ENCODE measurements around the gene ALDH5A1. TPM values are rescaled to one million over a fixed set of nuclear protein-coding genes. Genes with fewer than 3 reads are reported as not detected.

The ALDH5A1 gene
- polyA plus RNA-seq, 1 donor (not counting 4 experiments of a cell fraction or from before 2014, with no cell fraction given): 0.45 TPM

DNA sequence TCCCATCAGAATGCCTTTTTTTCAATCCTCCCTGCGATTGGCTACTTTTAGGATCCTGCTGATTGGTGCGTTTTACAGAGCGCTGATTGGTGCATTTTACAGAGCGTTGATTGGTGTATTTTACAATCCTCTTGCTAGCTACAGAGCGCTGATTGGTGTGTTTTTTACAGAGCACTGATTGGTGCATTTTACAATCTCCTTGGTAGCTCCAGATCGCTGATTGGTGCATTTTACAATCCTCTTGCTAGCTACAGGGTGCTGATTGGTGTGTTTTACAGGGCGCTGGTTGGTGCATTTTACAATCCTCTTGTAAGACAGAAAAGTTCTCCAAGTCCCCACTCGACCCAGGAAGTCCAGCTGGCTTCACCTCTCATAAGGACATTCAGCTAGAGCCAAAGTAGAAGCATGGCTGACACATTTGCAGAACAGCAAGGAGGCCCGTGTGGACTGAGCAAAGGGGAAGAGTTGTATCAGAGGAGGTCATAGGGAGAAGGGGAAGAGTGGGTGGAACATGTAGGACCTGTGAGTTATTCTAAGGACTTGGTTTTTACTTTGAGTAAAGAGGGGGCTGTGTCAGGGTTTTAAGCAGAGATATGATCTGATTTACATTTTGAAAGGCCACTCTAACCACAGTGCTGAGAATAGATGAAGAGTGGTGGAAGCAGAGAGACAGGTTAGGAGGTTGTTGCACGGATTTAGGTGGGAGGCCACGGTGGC, 2.6 kb downstream of the ALDH5A1 start:
- TF ChIP-seq EZH2 (IDR thresholded peaks at IDR 0.05; ENCODE audit: low read length): no peak
- TF ChIP-seq, protein P1, sequence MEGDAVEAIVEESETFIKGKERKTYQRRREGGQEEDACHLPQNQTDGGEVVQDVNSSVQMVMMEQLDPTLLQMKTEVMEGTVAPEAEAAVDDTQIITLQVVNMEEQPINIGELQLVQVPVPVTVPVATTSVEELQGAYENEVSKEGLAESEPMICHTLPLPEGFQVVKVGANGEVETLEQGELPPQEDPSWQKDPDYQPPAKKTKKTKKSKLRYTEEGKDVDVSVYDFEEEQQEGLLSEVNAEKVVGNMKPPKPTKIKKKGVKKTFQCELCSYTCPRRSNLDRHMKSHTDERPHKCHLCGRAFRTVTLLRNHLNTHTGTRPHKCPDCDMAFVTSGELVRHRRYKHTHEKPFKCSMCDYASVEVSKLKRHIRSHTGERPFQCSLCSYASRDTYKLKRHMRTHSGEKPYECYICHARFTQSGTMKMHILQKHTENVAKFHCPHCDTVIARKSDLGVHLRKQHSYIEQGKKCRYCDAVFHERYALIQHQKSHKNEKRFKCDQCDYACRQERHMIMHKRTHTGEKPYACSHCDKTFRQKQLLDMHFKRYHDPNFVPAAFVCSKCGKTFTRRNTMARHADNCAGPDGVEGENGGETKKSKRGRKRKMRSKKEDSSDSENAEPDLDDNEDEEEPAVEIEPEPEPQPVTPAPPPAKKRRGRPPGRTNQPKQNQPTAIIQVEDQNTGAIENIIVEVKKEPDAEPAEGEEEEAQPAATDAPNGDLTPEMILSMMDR (optimal IDR thresholded peaks at IDR 0.05 in 1 of 3, IDR thresholded peaks at IDR 0.05 in 1 of 3, conservative IDR thresholded peaks at IDR 0.05 in 1 of 3; ENCODE audit: extremely low read depth in 1 of 3, insufficient read depth in 2 of 3, low read length in 3 of 3): no peak
- Histone ChIP-seq H3K79me2 (ENCODE audit: control insufficient read depth, insufficient read depth, low read length) (no peaks in the 10 kb centered on the region), H3K4me3 (ENCODE audit: control insufficient read depth in 2 of 3, extremely low read depth in 1 of 3, insufficient read depth in 2 of 3, low read depth in 1 of 3, low read length in 3 of 3) (no peak overlapping the region), H2AFZ (ENCODE audit: control insufficient read depth, low read length) (no peak overlapping the region), H3K27ac (ENCODE audit: control insufficient read depth, insufficient read depth, low read length) (no peak overlapping the region), H4K20me1 (ENCODE audit: control insufficient read depth, extremely low read depth, insufficient read depth, low read length) (no peaks in the 10 kb centered on the region), H3K9me1 (ENCODE audit: control insufficient read depth, extremely low read depth, insufficient read depth, low read length) (no peaks in the 10 kb centered on the region), H3K9me3 (ENCODE audit: control insufficient read depth, low read depth, low read length) (no peaks in the 10 kb centered on the region), H3K27me3 (ENCODE audit: control insufficient read depth, extremely low read depth, insufficient read depth, low read length) (peaks cover 13% of the 10 kb centered on the region), H3K4me1 (ENCODE audit: control insufficient read depth, extremely low read depth, insufficient read depth, low read length) (no peaks in the 10 kb centered on the region), H3K36me3 (ENCODE audit: control insufficient read depth in 2 of 2, extremely low read depth in 1 of 2, insufficient read depth in 2 of 2, low read length in 2 of 2) (no peaks in the 10 kb centered on the region), H3K4me2 (ENCODE audit: control insufficient read depth, extremely low read depth, insufficient read depth, low read depth, low read length) (no peak overlapping the region), H3K9ac (ENCODE audit: control insufficient read depth, extremely low read depth, insufficient read depth, low read length) (no peak overlapping the region)
- dilution Hi-C loops (cut with MboI; ENCODE audit: extremely low pct_ligation_motif_present, low sequenced_read_pairs): no loop called here
- FAIRE-seq (no peak), DNase-seq (ENCODE audit: low read depth, low spot score) (no peak)

DNA sequence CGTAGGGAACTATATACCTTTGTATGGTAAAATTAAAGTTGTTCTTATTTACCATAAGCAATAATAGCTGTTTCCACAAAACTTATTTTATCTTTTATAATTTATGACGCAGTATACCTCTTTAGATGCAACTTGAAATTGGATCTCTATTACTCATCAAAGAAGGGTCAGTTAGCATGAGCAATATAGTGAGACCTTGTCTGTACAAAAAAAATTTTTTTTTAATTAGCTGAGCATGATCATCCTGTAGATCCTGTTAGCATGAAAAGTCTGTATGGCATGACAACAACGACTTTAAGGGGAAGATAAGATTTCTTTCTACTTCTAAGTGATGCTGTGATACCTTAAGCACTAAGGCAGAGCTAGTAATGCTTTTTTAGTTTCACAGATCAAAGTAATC, 5.9 kb downstream of the ALDH5A1 start:
- Histone ChIP-seq H3K9ac (ENCODE audit: control insufficient read depth, extremely low read depth, insufficient read depth, low read length) (no peak overlapping the region), H3K79me2 (ENCODE audit: control insufficient read depth, insufficient read depth, low read length) (no peaks in the 10 kb centered on the region), H3K27me3 (ENCODE audit: control insufficient read depth, extremely low read depth, insufficient read depth, low read length) (peaks cover 1% of the 10 kb centered on the region), H2AFZ (ENCODE audit: control insufficient read depth, low read length) (no peak overlapping the region), H3K4me3 (ENCODE audit: control insufficient read depth in 2 of 3, extremely low read depth in 1 of 3, insufficient read depth in 2 of 3, low read depth in 1 of 3, low read length in 3 of 3) (no peak overlapping the region), H4K20me1 (ENCODE audit: control insufficient read depth, extremely low read depth, insufficient read depth, low read length) (no peaks in the 10 kb centered on the region), H3K4me1 (ENCODE audit: control insufficient read depth, extremely low read depth, insufficient read depth, low read length) (no peaks in the 10 kb centered on the region), H3K9me3 (ENCODE audit: control insufficient read depth, low read depth, low read length) (no peaks in the 10 kb centered on the region), H3K36me3 (ENCODE audit: control insufficient read depth in 2 of 2, extremely low read depth in 1 of 2, insufficient read depth in 2 of 2, low read length in 2 of 2) (no peaks in the 10 kb centered on the region), H3K4me2 (ENCODE audit: control insufficient read depth, extremely low read depth, insufficient read depth, low read depth, low read length) (no peak overlapping the region), H3K27ac (ENCODE audit: control insufficient read depth, insufficient read depth, low read length) (no peak overlapping the region), H3K9me1 (ENCODE audit: control insufficient read depth, extremely low read depth, insufficient read depth, low read length) (no peaks in the 10 kb centered on the region)
- FAIRE-seq: no peak
- dilution Hi-C loops (cut with MboI; ENCODE audit: extremely low pct_ligation_motif_present, low sequenced_read_pairs): no loop called here
- DNase-seq (ENCODE audit: low read depth, low spot score): no peak
- TF ChIP-seq, protein P1 (optimal IDR thresholded peaks at IDR 0.05 in 1 of 3, IDR thresholded peaks at IDR 0.05 in 1 of 3, conservative IDR thresholded peaks at IDR 0.05 in 1 of 3; ENCODE audit: extremely low read depth in 1 of 3, insufficient read depth in 2 of 3, low read length in 3 of 3): no peak
- no peak for TF ChIP-seq EZH2 (IDR thresholded peaks at IDR 0.05; ENCODE audit: low read length)
